ENCODE data around the gene SNHG17. TPM values are rescaled to one million over a fixed set of nuclear protein-coding genes. Genes with fewer than 3 reads are reported as not detected.
"Not testable (repeated sequence)": the region's sequence is repeated elsewhere in the genome, so short reads cannot be mapped to it uniquely, and the experiment has no call there.

The SNHG17 gene
- total RNA-seq, 1 donor from 2014 or later: 23.8 TPM

DNA sequence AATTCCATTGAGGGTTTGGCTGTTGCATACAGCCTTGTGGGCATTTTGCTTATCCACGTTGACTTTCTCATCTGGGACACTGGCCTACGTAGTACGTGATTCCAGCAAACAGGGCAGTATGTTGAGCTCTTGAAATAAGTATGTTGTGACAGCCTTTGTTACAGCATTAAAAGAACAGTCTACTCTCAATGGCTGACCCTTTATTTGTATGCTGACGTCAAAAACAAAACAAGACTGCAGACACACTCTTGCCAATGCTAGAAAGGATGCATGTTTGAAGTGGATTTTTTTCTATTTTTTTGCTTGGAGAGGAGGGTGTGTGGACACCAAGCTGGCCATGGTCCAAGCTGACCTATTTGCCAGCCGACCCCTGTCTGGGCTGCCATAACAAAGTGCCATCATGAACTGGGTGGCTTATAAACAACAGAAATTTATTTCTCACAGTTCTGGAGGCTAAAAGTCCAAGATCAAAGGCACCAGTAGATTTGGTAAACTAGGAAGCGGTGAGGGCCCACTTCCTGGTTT, 10.8 kb upstream of the SNHG17 start:
- TF ChIP-seq, protein P1, sequence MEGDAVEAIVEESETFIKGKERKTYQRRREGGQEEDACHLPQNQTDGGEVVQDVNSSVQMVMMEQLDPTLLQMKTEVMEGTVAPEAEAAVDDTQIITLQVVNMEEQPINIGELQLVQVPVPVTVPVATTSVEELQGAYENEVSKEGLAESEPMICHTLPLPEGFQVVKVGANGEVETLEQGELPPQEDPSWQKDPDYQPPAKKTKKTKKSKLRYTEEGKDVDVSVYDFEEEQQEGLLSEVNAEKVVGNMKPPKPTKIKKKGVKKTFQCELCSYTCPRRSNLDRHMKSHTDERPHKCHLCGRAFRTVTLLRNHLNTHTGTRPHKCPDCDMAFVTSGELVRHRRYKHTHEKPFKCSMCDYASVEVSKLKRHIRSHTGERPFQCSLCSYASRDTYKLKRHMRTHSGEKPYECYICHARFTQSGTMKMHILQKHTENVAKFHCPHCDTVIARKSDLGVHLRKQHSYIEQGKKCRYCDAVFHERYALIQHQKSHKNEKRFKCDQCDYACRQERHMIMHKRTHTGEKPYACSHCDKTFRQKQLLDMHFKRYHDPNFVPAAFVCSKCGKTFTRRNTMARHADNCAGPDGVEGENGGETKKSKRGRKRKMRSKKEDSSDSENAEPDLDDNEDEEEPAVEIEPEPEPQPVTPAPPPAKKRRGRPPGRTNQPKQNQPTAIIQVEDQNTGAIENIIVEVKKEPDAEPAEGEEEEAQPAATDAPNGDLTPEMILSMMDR (IDR thresholded peaks at IDR 0.05): no peak
- intact Hi-C loops (cut with DNase I): no loop called here
- H3K4me3 ChIP-seq: peak overlapping the region; percentile 100
- peak overlapping the region; percentile 91 for H3K27ac ChIP-seq
- no peak for DNase-seq
- ATAC-seq: no peak
- H3K27me3 ChIP-seq: no peaks in the 10 kb centered on the region
- no peaks in the 10 kb centered on the region for H3K9me3 ChIP-seq
- peaks cover 12% of the 10 kb centered on the region for H3K4me1 ChIP-seq
- peaks cover 25% of the 10 kb centered on the region for H3K36me3 ChIP-seq

DNA sequence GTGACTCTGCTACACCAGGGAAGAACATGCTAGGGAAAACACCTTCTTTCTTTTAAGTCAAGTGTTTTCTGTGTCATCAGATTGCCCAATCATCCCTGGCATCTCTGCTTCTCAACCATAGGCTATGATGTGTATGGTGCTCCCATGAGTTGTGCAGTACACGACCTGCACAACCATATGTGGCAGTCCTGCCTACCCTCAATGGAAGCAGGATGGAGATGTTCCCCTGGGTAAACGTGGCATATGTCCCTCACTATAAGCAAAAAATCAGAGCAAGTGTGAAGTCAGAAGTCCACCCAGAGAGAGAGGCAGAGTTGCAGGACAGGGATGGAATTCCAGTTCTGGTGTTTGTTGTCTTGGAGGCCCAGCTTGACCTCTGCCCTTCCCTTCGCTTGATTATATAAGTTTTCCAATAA, 10.3 kb upstream of the SNHG17 start:
- DNase-seq (no peak), ATAC-seq (no peak)
- intact Hi-C loops (cut with DNase I): no loop called here
- no peak overlapping the region for H3K27ac ChIP-seq
- peaks cover 12% of the 10 kb centered on the region for H3K4me1 ChIP-seq
- TF ChIP-seq, protein P1 (IDR thresholded peaks at IDR 0.05): no peak
- no peaks in the 10 kb centered on the region for H3K27me3 ChIP-seq
- no peaks in the 10 kb centered on the region for H3K9me3 ChIP-seq
- peaks cover 19% of the 10 kb centered on the region for H3K36me3 ChIP-seq
- H3K4me3 ChIP-seq: no peak overlapping the region

DNA sequence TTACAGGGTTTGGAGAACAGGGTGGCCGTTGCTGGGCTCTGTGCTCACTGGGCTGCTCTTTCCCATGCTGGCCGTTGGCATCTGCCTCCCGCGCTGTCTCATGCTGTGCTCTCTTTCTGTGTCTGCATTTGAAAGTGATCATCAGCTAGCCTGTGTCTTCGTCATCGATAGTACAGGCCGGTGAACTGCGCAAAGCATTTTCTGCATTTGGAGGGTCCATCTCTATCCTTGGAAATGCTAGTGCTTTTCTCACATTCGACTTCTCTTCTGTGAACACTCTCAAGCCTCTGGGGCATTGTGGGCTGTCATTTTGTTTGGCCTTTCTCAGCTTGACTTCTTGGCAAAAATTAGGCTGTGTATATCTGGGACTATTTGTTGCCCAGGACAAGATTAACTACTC, 6.8 kb upstream of the SNHG17 start:
- Histone ChIP-seq H3K27ac (no peak overlapping the region), H3K9me3 (no peaks in the 10 kb centered on the region), H3K4me3 (no peak overlapping the region), H3K36me3 (no peaks in the 10 kb centered on the region), H3K4me1 (no peaks in the 10 kb centered on the region), H3K27me3 (no peaks in the 10 kb centered on the region)
- intact Hi-C loops (cut with DNase I): no loop called here
- ATAC-seq (no peak), DNase-seq (no peak)
- TF ChIP-seq, protein P1 (IDR thresholded peaks at IDR 0.05): no peak

DNA sequence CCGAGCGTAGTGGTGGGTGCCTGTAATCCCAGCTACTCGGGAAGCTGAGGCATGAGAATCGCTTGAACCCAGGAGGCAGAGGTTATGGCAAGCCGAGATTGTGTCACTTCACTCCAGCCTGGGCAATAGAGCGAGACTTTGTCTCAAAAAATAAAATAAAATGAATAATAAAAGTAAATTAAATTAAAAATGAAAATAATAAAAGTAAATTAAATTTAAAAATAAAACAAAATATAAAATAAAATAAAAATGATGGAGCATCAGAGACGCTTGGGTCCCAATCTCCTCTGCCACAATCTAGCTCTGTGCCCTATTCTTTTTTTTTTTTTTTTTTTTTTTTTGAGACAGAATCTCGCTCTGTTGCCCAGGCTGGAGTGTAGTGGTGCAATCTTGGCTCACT, 6.0 kb upstream of the SNHG17 start:
- H3K9me3 ChIP-seq; H3K27me3 ChIP-seq; H3K27ac ChIP-seq; H3K36me3 ChIP-seq; H3K4me1 ChIP-seq; ATAC-seq; DNase-seq; intact Hi-C loops (cut with DNase I); H3K4me3 ChIP-seq: not testable (repeated sequence)

DNA sequence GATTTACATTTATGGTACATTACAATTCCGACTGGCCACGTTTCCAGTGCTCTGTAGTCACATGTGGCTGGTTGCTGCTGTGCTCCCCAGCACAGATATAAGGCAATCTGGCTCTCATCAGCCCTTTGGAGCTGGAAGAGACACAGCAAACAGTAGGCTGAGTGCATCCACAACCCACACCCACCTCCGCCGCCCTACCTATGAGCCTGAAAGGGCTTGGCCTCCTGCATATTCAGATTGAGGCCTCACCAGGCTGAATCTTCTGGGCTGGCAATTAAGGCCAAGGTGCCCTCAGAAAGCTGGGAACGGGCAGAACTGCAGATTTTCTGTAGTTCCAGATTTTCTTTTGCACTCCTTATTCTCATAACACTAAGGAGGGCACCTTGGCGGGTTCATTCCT, 2.7 kb upstream of the SNHG17 start:
- intact Hi-C loops (cut with DNase I): no loop called here
- no peak for DNase-seq
- Histone ChIP-seq H3K4me1 (peaks cover 9% of the 10 kb centered on the region), H3K9me3 (no peaks in the 10 kb centered on the region), H3K27me3 (no peaks in the 10 kb centered on the region), H3K36me3 (peaks cover 8% of the 10 kb centered on the region), H3K4me3 (no peak overlapping the region), H3K27ac (no peak overlapping the region)
- no peak for ATAC-seq
- TF ChIP-seq, protein P1 (IDR thresholded peaks at IDR 0.05): no peak

DNA sequence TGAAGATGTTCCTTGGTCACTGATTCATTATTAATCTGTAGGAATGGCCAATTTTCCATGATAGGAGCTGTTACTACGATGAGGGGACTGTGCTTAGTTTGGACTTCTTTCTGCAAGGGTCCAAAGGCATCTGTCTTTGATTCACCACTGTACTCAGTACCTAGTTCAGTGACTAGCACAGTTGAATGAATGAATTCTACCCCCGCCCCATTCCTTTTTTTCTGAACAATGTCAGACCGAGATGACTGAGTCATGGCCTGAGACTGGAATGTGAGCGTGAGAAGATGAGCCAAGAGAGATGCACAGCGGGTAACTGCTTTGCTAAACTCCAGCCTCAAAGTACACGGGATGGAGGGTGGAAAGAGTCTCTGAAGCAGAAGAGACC, 419 bp upstream of the SNHG17 start:
- no peaks in the 10 kb centered on the region for H3K27me3 ChIP-seq
- peaks cover 31% of the 10 kb centered on the region for H3K36me3 ChIP-seq
- intact Hi-C loops (cut with DNase I): no loop called here
- DNase-seq (no peak), ATAC-seq (no peak)
- TF ChIP-seq, protein P1 (IDR thresholded peaks at IDR 0.05): no peak
- H3K4me3 ChIP-seq: no peak overlapping the region
- H3K9me3 ChIP-seq: no peaks in the 10 kb centered on the region
- no peak overlapping the region for H3K27ac ChIP-seq
- H3K4me1 ChIP-seq: peaks cover 9% of the 10 kb centered on the region

Data from upper lobe of right lung (tissue), 1 donor.